NCI-H345 treated with DMSO at 0.1 percent for 48 hours (cell line): ENCODE results near the gene MRPL12.

Experiments
- DNase-seq: peaks from one replicate; lab custom pipeline; 2025; ENCODE audit not compliant: unreplicated experiment; lab: John Stamatoyannopoulos, UW

MRPL12 gene

DNA sequence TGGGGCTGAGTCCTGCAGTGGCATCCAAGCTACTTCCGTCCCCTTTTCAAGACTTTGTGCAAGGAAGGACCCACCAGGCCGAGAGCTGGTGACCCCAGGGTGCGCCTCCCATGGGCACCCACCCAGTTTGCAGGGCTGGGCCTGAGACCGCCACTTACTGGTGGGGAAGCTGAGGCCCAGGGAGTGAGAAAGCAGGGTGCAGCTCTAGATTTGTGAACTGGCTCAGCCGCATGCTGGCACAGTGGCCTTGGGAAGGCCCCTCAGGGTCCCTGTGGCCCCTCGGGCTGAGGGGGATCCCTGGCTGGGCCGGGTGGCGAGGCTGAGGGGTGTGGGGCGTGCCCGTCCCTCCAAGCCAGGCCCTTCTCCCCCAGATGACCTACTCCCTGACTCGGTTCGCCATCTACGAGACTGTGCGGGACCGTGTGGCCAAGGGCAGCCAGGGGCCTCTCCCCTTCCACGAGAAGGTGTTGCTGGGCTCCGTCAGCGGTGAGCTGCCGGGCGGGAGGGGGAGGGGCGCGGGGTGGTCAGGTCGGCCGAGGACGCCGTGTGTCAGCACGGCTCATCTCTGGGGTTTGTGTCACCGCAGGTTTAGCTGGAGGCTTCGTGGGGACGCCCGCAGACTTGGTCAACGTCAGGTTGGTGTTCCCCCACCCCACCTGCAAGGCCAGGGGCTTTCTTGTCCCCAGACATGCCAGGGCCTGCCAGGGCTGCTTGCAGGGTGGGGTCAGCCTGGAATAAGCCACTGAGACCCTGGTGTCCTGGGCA is 12.1 kb downstream of the MRPL12 start:
- no peak for DNase-seq

DNA sequence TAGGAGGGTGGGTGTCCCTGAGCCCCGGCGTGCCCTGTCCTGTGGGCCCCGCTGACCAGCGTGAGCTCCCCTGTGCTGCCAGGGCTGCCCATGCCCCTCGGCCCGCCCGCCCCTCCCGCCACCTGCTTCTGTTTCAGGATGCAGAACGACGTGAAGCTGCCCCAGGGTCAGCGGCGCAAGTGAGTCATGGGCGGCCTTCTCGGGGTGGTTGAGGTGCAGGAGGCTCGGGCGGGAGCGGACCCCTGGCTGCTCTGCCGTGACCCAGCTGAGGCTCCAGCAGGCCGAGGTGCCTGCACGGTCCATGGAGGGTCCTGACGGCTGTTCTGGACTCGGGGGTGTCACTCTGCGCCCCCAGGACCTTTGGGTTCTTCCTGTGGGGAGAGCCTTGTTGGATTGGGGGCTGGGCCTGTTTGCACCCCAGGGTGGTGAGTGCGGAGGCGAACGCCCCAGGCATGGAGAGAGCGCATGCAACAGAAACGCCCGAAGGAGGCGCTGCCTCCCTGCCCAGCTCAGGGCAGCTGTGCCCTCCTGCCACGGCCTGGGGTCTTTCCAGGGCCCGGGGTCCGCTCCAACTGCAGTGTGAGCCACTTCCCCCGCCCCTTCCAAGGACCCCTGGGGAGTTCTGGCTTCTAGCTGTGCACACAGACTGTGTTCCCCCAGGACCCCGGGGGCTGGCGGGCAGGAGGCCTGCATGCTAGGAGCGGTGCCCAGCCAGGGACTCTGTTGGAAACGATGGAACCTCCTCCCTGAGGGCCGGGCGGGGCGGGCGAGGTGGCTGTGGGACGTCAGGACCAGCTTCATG is 12.9 kb downstream of the MRPL12 start:
- DNase-seq, result no peak

DNA sequence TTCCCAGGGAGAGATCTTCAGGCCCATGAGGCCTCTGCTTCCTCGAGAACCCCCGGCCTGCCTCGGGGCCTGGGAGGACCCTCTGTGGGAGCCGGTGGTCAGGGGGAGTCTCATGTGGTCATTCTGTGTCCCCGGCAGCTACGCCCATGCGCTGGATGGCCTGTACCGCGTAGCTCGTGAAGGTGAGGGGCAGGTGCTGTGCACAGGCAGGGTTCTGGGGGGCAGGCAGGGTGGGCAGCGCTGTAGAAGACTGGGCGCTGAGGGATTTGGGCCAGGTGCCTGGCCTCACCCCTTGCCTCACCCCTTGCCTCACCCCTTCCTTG is 13.5 kb downstream of the MRPL12 start:
- DNase-seq, result no peak

DNA sequence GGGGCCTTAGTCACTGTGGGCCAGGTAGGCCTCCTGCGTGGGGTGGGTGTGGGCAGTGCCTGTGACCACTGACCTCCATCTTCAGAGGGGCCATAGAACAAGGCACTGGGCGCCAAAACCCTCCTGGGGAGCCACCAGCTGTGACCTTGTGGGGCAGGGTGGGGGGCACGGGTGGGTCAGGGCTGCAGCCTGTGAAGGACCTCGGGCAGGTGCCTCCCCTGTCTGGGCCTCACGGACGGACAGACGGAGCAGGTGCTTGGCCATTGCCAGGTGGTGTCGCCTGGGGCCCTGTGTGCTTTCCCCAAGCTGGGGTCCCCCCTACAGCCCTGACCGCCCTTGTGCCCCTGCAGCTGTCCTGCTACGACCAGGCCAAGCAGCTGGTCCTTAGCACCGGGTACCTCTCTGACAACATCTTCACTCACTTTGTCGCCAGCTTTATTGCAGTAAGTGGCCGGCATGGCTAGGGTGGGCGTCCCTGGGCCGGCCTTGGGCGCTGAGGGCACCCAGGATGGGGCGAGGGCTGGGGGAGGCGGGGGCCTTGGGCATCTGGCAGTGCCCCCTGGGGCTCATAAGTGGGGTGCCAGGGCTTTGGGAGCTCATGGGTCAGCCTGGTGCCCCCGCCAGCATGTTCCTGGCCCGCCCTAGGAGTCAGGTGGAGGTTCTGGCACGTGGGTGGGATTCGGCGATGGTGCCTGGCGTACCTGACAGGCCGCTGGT is 14.0 kb downstream of the MRPL12 start:
- DNase-seq, result no peak

DNA sequence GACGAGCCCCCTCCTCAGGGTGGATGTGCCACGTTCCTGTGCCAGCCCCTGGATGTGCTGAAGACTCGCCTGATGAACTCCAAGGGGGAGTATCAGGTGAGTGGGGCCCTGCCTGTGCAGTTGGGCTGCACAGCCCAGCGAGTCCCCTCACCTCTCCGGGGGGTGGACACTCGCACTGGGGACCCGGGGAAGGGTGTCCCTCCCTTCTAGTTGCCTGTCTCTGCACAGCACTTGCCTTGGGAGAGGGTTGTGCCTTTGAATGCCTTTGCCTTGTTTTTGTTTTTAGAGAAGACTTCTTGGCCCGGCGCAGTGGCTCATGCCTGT is 14.6 kb downstream of the MRPL12 start:
- no peak for DNase-seq

DNA sequence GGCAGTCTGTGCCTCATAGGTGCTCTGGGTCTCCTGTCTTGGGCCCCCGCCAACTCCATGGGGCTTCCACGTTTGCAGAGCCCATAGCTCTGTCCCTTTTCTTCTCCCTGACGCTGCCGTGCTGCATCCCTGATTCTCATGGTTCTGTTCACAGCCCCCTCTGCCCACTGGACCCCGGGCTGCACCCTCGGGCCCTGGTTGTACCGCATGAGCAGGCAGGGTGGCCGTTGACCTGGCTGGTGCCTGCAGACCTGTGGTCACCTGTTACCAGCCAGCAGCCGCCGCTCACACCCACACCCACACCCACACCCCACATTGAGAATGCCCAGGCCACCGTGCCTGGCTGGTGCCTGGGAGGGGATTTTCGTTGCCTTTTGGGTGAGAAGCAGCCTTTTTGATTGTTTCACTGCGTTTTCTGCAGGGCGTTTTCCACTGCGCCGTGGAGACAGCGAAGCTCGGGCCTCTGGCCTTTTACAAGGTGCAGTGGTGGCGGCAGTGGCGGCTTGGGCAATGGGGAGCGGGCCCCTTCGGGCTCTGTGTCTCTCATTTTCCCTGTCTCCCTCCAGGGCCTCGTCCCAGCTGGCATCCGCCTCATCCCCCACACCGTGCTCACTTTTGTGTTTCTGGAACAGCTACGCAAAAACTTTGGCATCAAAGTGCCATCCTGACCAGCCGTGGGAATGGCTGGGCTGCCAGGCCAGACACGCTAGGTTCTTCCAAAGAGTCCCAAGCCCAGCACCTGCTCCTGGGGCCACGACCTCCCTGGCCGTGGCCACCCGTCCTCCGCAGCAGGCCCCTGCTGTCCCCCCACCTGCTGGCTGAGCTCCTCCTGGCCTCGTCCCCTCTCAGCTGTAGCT is 16.5 kb downstream of the MRPL12 start:
- DNase-seq, result no peak

DNA sequence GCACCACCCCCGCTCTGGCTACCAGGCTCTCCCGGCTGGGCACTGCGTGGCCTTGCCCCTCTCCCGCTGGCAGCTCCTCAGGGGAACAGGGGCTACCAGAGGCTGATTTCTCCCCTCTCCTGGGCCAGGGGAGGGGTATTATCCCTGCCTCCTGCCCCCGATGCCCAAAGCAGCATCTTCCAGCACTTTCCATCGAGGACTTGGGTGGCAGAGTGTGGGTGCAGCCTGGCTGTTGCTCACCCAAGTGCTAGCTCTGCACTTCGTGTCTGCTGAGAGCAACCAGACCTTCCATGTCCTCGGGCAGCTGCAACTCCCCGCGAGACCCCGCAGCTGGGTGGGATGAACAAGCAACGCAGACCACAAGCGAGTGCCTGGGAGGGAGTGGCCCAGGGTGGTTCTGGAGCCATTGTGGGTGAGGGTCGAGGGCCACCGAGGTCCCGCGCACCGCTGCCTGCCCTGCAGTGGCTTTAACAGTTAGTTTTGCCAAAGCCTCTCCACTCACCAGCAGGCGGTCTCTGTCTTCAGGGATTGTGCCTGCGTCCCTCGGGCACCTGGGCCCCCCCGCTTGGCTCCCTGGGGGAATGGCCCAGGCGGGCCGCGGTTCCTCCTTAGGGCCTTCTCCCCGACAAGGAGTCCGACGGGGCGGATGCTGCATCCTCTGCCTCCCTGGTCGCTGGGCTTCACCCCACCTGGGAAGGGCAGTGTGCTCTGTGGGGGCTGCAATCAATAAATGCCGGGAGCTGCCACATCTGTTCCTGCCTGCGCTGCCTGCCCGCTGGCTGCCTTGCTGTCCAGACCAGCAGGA is 17.3 kb downstream of the MRPL12 start:
- no peak for DNase-seq

DNA sequence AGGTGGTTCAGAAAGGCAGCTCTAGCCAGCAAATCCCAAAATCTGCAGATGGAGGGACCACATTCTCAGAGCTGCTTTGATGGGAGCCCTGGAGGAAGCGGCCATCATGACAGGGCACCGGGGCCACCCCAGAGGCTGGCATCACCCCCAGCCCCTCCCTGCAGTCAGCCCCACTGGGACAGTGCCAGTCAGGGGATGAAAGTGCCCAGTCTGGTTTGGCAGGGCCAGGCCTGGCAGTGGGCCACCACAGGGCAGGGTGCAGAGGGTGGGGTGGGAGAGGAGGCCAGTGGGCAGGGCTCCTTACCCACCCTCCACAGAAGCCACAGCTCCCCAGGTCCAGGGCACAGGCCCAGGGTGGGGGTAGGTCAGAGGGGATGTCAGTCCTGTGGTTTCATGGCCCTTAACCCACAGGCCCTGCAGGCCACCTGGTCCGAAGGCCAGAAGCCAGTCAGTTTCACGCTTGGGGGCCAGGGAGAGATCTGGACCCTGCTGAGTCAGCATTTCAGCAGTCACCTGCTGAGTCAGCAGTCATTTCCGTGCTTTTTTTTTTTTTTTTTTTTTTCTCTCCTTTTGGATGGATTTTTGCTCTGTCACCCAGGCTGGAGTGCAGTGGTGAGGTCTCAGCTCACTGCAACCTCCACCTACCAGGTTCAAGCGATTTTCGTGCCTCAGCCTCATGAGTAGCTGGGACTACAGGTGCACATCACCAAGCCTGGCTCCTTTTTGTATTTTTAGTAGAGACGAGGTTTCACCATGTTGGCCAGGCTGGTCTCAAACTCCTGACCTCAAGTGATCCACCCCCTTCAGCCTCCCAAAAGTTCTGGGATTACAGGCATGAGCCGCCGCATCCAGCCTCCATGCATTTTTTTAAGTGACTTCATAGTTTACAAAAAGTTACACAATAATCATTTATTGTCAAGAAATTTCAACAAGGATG is 19.3 kb downstream of the MRPL12 start:
- no peak for DNase-seq

DNA sequence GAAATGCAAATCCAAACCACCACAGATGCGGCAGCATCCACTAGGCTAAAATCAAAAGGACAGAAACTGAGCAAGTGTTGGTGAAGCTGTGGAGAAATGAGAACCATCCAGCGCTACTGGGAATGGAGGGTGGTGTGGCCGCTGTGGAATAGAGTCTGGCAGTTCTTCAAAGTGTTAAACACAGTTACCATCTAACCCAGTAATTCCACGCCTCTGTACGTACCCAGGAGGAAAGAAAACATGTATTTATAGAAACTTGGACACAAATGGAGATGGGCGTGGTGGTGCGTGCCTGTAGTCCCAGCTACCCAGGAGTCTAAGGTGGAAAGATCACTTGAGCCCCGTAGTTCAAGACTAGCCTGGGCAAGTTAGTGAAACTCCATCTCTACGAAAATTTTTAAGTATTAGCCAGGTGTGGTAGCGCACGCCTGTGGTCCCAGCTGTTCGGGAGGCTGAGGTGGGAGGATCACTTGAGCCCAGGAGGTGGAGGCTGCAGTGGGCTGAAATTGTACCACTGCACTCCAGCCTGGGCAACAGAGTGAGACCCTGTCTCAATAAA is 20.6 kb downstream of the MRPL12 start:
- no peak for DNase-seq

DNA sequence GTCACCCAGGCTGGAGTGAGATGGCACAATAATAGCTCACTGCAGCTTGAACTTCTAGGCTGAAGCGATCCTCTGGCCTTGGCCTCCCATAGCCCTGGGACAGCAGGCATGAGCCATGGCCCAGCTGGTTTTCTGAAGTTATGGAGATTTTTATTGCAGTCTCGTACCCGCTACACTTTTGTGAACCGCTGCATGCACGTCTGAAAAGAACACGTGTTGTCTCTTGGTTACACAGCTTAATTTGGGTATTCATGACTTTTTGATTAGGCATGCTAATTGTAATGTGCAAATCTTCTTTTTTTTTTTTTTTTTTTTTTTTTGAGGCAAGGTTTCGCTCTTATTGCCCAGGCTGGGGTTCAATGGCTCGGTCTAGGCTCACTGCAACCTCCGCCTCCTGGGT is 22.3 kb downstream of the MRPL12 start:
- DNase-seq, result no peak

DNA sequence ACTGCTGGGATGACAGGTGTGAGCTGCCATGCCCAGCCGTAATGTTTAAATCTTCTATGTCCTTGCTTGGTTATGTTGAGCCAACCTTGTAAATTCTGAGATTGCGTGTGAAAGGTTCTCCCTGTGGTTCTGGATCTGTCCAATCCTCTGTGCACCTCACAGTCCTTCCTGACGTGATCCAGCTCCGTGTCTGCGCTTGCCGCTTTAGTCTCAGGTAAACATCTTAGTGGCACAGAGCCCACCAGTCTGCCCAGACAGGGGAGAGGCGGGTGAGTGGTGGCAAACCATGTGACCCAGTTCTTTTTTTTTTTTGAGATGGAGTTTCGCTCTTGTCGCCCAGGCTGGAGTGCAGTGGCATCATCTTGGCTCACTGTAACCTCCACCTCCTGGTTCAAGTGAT is 22.8 kb downstream of the MRPL12 start:
- DNase-seq, result no peak

DNA sequence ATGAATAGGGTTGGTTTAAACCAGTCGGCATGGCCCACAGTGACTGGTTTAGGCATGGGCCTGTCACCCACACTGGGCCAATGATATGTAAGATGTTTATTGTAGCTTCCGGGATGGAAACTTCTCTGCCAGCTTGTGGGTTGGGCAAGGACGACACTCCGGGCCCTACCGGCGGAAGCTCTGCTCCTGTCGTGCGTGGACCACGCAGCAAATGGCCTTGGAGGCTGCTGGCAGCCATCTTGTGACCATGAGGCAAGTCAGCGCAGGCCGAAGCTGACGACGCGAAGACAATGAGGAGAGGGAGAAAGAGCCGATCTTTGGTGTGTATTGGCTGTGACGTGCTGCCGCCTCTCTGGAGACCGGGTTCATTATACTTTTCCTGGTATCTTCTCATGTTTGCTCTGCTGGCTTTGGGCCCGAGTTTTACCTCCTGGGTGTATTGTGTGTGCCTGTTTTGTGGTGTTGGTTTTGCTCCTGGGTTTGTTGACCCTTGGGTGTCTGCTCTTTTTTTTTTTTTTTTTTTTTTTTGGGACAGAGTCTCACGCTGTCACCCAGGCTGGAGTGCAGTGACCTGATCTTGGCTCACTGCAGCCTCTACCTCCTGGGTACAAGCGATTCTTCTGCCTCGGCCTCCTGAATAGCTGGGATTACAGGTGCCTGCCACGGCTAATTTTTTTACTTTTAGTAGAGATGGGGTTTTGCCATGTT is 24.3 kb downstream of the MRPL12 start:
- peak; percentile 79 for DNase-seq

DNA sequence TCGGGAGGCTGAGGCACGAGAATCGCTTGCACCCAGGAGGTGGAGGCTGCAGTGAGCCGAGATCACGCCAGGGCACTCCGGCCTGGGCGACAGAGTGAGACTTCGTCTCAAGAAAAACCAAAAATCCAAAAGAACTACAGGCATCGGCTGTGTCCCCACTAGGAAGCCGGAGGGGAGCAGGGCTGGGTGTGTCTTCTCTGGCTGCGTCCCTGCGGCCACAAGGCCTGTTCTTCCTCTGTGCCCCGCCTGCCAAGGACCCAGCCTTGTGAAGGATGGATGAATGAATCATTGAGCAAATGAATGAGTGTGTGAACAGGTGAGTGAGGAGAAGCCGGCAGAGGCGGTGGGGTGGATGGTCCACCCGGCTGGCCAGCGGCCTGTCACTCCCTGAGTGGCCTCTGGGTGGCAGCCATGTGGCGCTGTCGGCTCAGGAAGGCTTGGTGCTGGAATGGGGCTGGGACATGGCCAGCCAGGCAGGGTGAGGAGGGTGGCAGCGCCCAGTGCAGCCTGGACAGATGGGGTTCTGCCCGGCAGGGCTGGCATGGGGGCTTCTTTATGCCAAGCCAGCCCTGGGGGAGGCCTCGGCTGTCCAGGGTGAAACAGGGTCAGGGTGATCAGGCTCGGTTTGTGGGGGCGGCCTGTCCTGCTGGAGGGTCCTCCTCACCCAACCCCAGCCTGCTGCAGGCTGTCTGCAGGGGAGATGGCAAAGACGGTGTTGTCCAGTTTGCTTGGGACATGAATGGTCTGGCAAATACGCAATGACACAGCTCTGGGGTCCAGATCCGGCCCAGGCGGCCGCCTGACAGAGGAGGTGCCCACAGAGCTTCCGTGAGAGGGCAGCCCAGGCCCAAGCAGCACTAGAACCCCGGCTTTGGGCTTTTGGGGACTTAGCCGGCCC is 30.6 kb downstream of the MRPL12 start:
- DNase-seq, result peak; percentile 79

DNA sequence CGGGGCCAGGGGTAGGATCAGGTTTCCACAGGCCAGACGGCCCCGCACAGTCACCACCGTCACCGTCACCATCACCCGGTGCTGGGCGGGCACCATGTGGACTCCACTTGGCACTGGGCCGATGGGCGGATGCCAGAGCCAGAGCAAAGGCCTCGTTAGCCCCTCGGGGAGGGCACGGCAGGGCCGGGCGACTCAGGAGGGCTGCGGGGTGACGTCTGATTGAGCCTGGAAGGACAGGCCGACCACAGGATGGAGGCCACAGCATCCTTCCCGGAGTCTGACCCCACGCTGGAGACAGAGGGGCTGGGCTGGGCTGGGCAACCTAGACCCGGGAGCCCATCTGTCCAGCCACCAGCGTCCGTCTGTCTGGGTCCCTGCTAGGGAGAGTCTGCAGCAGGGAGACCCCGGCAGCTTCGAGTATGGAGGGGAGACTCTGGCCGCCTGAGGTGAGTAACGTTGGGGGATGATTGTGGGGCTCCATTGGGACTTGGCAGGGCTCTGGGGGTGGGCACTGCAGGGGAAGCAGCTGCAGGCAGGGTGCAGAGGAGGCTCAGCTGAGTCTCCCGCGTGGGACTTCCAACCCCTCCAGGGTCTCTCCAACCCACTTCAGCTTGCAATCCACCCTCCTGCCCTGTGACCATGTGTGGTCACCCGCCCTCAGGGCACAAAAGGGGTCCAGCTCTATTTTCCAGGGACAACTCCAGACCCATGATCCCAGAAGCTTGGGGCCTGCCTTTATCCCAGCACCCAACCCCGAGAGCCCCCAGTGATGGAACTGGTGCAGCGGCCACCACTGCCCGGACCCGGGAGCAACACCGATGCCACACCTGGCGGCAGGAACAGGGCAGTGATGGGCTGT is 31.5 kb downstream of the MRPL12 start:
- no peak for DNase-seq

DNA sequence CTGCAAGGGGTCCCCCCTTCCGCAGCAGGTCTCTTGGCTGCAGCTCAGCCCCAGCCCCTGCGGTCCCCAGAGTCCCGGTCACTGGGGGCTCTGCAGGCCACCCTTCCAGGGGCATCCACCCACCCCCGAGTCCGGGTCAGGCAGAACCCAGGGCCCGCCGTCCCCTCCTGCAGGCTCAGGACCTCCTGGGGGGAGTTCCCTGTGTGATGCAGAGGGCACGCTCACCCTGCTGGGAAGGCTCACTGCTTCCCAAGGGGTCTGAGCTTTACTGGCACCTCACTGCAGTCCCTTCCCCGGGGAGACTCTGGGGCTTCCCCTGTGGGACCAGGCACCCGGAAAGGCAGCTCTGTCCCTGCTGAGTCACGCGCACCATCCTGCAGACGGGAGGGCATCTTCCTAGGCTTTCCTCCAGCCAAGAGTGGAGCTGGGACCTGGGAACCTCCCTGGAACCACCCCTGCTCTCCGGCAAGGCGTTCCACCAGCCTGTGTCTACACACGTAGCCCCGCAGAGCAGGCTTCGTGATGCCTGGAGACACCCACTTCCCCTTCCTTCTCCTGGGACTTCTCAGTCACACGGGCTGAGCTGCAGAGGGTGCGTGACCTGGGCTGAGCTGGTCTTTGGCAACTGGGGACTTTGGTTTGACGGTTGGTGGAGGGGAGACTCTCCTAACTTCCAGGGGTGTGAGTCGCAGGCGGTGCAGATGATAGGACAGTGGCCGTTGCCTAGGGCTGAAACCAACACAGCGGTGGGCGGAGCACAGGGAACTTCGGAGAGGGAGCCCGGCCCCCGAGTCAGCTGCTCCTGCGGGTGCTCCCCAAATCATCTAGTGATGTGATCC is 32.3 kb downstream of the MRPL12 start:
- no peak for DNase-seq
